NCI-H2081 treated with DMSO at 0.1 percent for 48 hours (cell line): ENCODE data around the gene KTN1.

Experiments used
- DNase-seq: peaks from one replicate; lab custom pipeline; 2025; lab: John Stamatoyannopoulos, UW

KTN1 gene

GRCh38 chr14:55572578-55572977 lies 7.4 kb upstream of the KTN1 start:
- DNase-seq: no peak

DNA sequence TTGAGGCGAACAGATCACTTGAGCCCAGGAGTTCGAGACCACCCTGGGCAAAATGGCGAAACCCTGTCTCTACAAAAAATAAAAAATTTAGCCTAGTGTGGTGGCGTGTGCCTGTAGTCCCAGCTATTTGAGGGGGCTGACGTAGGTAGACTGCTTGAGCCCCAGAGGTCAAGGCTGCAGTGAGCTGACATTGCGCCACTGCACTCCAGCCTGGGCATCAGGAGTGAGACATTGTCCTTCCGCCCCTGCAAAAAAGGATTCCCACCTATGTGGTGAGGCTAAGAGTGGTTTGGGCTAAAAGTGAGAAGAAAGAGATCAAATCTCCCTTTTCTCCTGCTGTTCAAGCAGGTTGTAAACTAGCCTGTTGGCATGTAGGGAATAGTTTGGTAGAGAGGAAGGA lies 5.0 kb upstream of the KTN1 start:
- no peak for DNase-seq

- DNase-seq: no peak
Observed at GRCh38 chr14:55577229-55577628, 2.8 kb upstream of the KTN1 start.

DNA sequence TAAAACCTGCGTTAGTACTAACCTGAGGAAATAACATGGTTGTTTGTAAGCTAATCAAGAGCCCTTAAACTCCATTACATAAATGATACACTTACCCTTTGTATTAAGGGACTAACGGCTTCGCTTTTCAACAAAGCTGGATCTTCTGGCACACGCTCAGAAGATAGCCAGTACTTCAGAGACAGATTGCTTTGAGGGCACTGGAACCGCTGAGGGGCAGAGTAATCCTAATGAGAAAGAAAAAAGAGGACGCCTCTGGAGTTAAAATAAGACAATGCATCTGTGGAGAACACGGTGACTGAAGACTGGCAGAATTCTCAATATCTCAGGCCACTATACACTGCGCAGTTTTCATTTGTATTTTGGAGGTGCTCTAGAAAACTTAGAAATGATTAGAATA lies 1.5 kb upstream of the KTN1 start:
- DNase-seq: no peak

- DNase-seq: no peak
Observed at GRCh38 chr14:55580470-55581341, 699 bp downstream of the KTN1 start.

- no peak for DNase-seq
Observed at GRCh38 chr14:55581342-55581771, 1.4 kb downstream of the KTN1 start.

- DNase-seq: no peak
Observed at GRCh38 chr14:55582746-55583145, 2.7 kb downstream of the KTN1 start.

DNA sequence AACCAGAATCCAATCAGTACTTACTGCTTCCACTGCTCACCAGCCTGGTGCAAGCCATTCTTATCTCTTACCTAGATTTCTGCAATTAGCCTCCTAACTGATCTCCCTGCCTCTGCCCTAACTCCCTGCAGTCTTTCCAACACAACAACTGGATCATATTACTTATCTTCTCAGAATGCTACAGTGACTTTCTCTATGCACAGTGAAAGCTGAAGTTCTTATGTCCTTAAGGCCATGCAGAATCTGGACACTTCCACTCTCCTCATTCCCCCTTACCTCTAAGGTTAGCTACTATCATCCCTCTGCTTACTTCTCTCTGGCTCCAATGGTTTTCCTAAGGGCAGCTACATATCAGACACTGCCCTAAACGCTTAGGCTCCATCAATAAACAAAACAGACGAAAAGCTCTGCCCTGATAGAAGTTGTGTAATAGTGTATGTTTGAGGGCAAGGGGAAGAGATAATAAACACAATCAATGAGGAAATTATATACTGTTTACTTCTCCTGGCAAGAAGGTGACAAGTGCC lies 4.0 kb downstream of the KTN1 start:
- no peak for DNase-seq

DNA sequence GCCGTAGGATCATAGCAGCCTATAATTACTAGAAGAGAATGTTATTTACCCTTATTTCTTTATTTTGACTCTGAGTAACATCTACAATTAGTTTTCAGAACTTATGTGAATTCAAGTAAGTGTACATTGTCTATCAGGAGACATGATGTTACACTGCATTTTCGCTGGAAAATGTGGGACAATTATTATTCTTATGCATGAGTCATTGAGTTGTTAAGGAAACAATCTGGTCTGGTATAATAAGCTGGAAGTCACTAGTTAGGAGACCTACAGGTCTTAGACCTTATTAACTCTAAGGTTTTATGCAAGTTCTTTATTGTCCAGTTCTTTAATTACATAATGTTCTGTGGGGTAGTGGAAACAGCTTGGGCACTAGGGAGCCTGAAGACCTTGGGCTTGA lies 5.8 kb downstream of the KTN1 start:
- DNase-seq: no peak

DNA sequence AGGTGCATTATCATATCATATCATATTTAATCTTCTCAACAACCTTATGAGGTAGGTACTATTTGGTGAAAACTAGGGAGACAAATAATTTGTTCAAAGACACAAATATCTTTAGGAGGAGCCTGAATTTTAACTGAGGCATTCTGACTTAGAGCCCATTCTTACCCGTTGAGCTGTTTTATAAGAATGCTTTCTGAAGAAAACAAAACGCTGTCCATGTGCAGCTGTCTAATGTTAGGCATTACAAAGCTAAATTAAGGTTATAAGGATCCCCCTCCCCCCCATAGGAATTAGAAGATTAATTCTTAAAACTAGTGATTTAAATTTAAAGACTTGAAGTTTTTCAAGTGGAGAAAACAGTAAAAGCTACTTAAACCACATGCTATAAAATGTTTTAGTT lies 6.4 kb downstream of the KTN1 start:
- DNase-seq: no peak

DNA sequence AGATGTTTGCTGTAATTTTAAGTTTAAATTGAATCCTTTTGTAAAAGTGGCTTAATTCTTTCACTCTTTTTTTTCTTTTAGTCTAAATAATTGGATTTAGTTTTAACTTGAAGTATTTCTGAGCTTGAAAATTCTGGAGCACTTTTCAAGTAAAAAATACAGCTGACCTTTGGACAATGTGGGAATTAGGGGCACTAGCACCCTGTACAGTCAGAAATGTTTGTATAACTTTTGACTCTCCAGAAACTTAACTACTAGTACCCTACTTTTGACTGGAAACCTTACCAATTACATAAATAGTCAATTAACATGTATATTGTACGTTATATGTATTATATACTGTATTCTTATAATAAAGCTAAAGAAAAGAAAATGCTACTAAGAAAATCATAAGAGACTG lies 7.8 kb downstream of the KTN1 start:
- no peak for DNase-seq

DNA sequence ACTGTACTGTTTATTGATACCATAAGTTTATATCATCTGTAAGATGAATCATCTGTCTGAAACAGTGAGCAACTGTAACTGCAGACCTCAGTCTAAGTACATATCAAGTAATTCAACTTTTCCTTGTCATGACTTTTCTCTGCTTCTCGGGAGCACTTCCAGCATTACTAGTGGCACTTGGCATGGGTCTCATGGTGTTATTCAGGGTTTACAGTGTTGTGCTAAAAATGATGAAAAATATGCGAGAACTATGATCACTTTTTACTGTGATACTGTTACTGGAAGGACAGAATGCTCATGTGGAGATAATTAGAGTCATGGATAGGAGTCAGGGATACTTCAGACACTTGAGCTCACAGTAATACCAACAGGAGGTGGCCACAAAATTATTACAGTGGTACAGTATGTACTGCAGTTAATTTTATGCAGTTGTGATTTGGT lies 8.3 kb downstream of the KTN1 start:
- no peak for DNase-seq

DNA sequence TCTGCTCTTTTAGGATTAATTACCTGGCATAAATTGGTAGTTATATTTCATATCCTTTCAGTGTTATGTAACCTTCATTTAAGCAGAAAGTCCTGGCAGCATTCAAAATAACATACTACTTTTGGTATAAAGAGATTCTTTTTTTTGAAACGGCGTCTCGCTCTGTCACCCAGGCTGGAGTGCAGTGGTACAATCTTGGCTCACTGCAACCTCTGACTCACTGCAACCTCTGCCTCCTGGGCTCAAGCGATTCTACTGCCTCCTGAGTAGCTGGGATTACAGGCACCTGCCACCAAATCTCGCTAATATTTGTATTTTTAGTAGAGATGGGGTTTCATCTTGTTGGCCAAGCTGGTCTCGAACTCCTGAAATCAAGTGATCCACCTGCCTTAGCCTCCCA lies 9.2 kb downstream of the KTN1 start:
- no peak for DNase-seq

GRCh38 chr14:55592436-55592835 lies 12.4 kb downstream of the KTN1 start:
- DNase-seq: no peak

DNA sequence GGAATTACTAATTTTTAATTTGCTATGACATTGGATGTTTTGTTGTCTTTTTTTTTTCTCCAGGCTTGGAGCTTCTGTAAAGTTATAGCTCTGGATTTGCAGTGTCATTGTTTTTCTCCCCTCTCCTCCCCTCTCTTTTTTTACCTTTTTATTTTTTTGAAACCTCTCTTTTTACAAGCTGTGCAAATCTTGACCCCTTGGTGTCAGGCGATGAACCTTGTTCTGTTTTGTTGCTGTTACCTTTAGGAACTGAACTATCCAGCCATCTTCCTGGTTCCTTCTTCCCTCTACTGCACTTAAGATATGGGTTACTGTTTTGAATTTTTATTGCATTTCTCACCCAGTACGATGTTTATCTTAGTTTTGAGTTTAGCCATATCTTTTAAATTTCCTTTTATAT lies 13.7 kb downstream of the KTN1 start:
- no peak for DNase-seq

DNA sequence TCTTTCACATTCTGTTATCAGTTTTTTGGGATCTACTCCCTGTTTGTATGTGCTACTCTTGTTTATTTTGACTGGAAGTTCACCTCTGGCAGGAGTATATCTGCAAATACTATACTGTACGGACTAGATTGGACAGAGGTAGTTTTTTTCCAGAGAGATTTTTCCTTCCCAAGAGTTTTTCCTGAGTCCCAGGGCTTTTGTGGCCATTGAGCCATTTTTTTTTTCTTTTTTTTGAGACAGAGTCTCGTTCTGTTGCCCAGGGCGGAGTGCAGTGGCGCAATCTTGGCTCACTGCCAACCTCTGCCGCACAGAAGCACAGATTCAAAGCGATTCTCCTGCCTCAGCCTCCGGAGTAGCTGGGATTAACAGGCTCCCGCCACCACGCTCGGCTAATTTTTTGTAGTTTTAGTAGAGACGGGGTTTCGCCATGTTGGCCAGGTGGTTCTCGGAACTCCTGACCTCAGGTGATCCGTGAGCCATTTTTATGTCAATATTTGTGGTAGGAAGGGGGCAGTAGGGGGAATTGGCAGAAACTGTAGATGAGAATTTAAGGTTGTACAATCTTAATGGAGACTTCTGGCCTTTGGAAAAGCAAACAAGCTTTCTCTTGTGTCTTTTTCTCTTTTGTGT lies 19.4 kb downstream of the KTN1 start:
- no peak for DNase-seq

DNA sequence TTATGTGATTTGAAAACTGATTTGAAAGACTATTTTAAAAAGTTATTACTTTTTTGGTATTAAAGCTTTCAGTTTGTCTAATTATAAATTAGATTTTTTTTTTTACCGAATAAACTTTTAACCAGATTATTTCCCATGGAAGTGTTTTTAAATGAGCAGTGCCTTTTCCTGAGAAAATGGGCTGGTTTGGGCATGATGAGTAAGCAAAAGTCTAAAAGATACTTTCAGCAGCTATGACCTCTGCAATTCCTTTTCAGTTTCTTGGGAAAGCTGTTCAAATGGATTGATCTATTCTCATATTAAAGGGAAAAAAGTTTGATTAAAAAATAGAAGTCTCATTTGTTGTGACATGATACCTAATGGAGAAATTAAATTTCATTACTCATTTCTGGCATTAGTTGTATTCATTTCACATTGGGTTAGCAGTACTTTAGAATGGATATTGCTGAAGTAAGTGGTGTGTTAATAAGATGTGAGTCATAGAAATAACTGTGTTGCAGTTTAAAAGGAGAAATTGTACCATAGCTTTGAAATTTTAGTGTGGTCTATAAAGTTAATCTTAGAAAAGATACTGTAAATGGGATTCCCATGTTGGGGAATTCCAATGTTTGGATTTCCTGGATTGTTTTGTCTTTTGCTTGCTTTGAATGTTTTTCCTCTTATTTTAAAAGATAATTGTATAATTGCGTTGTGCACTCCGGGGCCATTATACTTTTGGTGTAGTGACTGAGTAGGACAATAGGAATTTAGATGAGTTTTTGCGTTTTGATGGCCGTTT lies 21.0 kb downstream of the KTN1 start:
- DNase-seq: no peak

GRCh38 chr14:55603401-55603953 lies 23.5 kb downstream of the KTN1 start:
- DNase-seq: no peak

- no peak for DNase-seq
Observed at GRCh38 chr14:55604488-55604887, 24.5 kb downstream of the KTN1 start.

- DNase-seq: no peak
Observed at GRCh38 chr14:55604900-55605418, 25.0 kb downstream of the KTN1 start.

DNA sequence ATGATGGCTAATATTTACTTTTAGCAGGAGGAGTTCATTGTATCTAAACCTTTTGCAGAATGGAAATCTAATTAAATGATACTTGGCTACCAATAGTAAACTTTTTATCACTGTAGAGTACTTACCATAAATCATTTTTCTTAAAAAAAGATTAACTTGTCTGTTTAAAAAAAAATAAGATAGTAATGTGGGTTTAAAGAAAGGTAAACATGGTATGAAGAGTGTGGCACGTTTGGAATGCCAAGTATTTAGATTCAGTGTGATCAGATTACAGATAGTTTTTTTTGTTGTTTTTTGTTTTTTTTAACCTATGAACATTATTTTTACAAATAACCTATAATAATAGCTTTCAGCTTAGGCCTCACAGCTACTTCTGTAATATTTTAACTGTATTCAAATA lies 25.8 kb downstream of the KTN1 start:
- DNase-seq: no peak

DNA sequence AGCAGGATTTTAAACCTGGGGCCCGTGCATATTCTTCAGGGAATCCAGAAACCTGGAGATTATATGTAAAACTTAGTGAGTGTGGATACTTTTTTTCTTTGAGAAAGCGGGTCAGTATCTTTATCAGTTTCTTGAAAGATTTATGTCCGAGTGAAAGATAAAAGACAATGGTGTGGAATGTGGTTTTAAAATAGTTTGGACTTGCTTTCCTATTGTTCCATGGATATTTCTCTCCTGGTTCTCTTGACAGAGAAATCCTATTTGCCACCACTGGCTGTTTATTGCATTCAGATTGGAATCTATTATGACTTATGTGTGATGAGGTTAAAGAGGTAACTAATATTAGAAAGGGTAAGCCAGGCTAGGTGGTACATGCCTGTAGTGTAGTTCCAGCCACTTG lies 27.4 kb downstream of the KTN1 start:
- no peak for DNase-seq
